B cell (primary cell): Measurements from ENCODE around the gene STAG1. TPM values are rescaled to one million over a fixed set of nuclear protein-coding genes. Genes with fewer than 3 reads are reported as not detected.

Source experiments
- ATAC-seq: fragments of 200-7000 bp; cut with Tn5 transposase; one replicate; pipeline ENCODE4 v1.10.0; 2021; ENCODE audit warnings: low read depth, mild to moderate bottlenecking, moderate number of reproducible peaks, moderate library complexity
- CTCF ChIA-PET: fragments of 350-600 bp; sonication (Branson Sonifier 250); formaldehyde crosslinking; loops from one replicate; lab custom pipeline; 2021; ENCODE audit warnings: antibody characterized with exemption, inconsistent platforms; lab: Charles Lee
- POLR2A ChIA-PET: fragments of 350-600 bp; sonication (Branson Sonifier 250); formaldehyde crosslinking; loops from one replicate; lab custom pipeline; 2021; ENCODE audit warnings: antibody characterized with exemption; lab: Charles Lee
- DNase-seq: peaks from one replicate; pipeline ENCODE4 v3.0.0; 2013
- H2AFZ ChIP-seq: 2 replicates; pipeline ENCODE4 v1.6.1; 2012; ENCODE audit warnings: mild to moderate bottlenecking, low read depth, low read length; ENCODE audit not compliant: insufficient read depth, poor library complexity, severe bottlenecking
- H3K27ac ChIP-seq, 2 donors: 1 replicate in 1 of 2; 2 replicates in 1 of 2; pipeline ENCODE4 v1.5.1; 2012 to 2013; ENCODE audit warnings: low read length in 2 of 2, mild to moderate bottlenecking in 2 of 2, moderate library complexity in 1 of 2
- H3K27me3 ChIP-seq, 4 experiments: fragments of 200-600 bp in 1 of 4; sonication (generic) in 1 of 4; replicated peaks in 1 of 4; 1 replicate in 2 of 4; 2 replicates in 2 of 4; pipeline versions ENCODE4 v1.6.1 to v1.7.0; 2013 to 2016; ENCODE audit warnings: low read length in 3 of 4, mild to moderate bottlenecking in 2 of 4, mixed read lengths in 1 of 4, moderate library complexity in 1 of 4; ENCODE audit not compliant: insufficient read depth in 4 of 4, control insufficient read depth in 3 of 4; ENCODE audit errors: control extremely low read depth in 1 of 4
- H3K36me3 ChIP-seq, 2 experiments: replicated peaks in 1 of 2; 1 replicate in 1 of 2; 2 replicates in 1 of 2; pipeline versions ENCODE4 v1.6.1 to v1.7.1; 2013; ENCODE audit warnings: low read length in 1 of 2; ENCODE audit not compliant: insufficient read depth in 2 of 2, control insufficient read depth in 1 of 2; ENCODE audit errors: control extremely low read depth in 1 of 2, extremely low read depth in 1 of 2
- H3K4me1 ChIP-seq, 2 donors: fragments of 200-600 bp in 1 of 2; sonication (generic) in 1 of 2; 1 replicate in 1 of 2; 2 replicates in 1 of 2; pipeline versions ENCODE4 v1.5.1 to v1.6.1; 2013 to 2017; ENCODE audit warnings: low read length in 2 of 2; ENCODE audit not compliant: control insufficient read depth in 2 of 2, insufficient read depth in 2 of 2
- H3K4me2 ChIP-seq: replicated peaks from 2 replicates; pipeline ENCODE3; 2012; ENCODE audit warnings: mild to moderate bottlenecking, low read depth, low read length; ENCODE audit not compliant: poor library complexity, severe bottlenecking
- H3K4me3 ChIP-seq, 5 experiments: fragments of 200-600 bp in 1 of 5; sonication (generic) in 1 of 5; 1 replicate in 3 of 5; 2 replicates in 2 of 5; pipeline versions ENCODE4 v1.5.1 to v1.7.0; 2011 to 2016; ENCODE audit warnings: low read length in 4 of 5, mild to moderate bottlenecking in 4 of 5, low read depth in 2 of 5, control low read depth in 1 of 5, moderate library complexity in 1 of 5; ENCODE audit not compliant: insufficient read depth in 1 of 5; ENCODE audit errors: control extremely low read depth in 1 of 5, extremely low read depth in 1 of 5
- H3K79me2 ChIP-seq: fragments of 200-600 bp; sonication (generic); one replicate; pipeline ENCODE4 v1.6.0; 2016; ENCODE audit warnings: low read length; ENCODE audit not compliant: control insufficient read depth, insufficient read depth
- H3K9ac ChIP-seq: fragments of 200-600 bp; sonication (generic); 2 replicates; pipeline ENCODE4 v1.6.1; 2017; ENCODE audit warnings: mild to moderate bottlenecking, low read length, moderate library complexity
- H3K9me3 ChIP-seq, 3 donors: one replicate each; pipeline versions ENCODE4 v1.6.1 to v1.7.1; 2013; ENCODE audit warnings: low read length in 2 of 3; ENCODE audit not compliant: control insufficient read depth in 2 of 3, insufficient read depth in 1 of 3; ENCODE audit errors: control extremely low read depth in 1 of 3
- H4K20me1 ChIP-seq: 2 replicates; pipeline ENCODE4 v1.6.0; 2012; ENCODE audit warnings: mild to moderate bottlenecking, low read length; ENCODE audit not compliant: insufficient read depth, control insufficient read depth, poor library complexity, severe bottlenecking
- H3K27ac Mint-ChIP-seq: one replicate; pipeline ENCODE4 v1.8.0; 2021; ENCODE audit warnings: mixed read lengths
- H3K27me3 Mint-ChIP-seq: one replicate; pipeline ENCODE4 v1.8.0; 2021; ENCODE audit warnings: mixed read lengths
- H3K4me1 Mint-ChIP-seq: one replicate; pipeline ENCODE4 v1.8.0; 2021; ENCODE audit warnings: mixed read lengths
- H3K4me3 Mint-ChIP-seq: one replicate; pipeline ENCODE4 v1.8.0; 2021; ENCODE audit warnings: mixed read lengths
- H3K9me3 Mint-ChIP-seq: one replicate; pipeline ENCODE4 v1.8.0; 2022; ENCODE audit warnings: mixed read lengths; ENCODE audit not compliant: insufficient read depth
- CTCF ChIP-seq: fragments of 200-600 bp; IDR thresholded peaks from one replicate; pipeline ENCODE4 v1.8.0; 2022; ENCODE audit warnings: antibody characterized with exemption, mild to moderate bottlenecking
- EZH2 ChIP-seq: IDR thresholded peaks from 2 replicates; pipeline ENCODE4 v1.6.1; 2012; ENCODE audit warnings: borderline replicate concordance, low read depth, mild to moderate bottlenecking, moderate library complexity, low read length; ENCODE audit not compliant: insufficient read depth, poor library complexity, severe bottlenecking
- WGBS: methylation state at CpG from one replicate; pipeline ENCODE4 v1.1.5; 2013; ENCODE audit warnings: missing lambda C conversion rate; ENCODE audit not compliant: insufficient coverage; 5-methylcytosine and 5-hydroxymethylcytosine counted together
- intact Hi-C: fragments of 100-400 bp; cut with micrococcal nuclease; formaldehyde crosslinking; loops from one replicate; pipeline ENCODE4 v1.10.0; 2022
- polyA plus RNA-seq: library from polyadenylated mRNA; depleted of rRNA; stranded (reverse); fragments of >200 nt; gene quantifications from 2 replicates; pipeline ENCODE4 v1.2.3, GENCODE V29; 2012
- total RNA-seq, 2 donors: library from RNA; stranded (reverse); fragments of 120-200 nt in 1 of 2; gene quantifications; 1 replicate in 1 of 2; 2 replicates in 1 of 2; pipeline versions ENCODE4 v1.2.3 to v1.2.4, GENCODE V29; 2013 to 2022

The STAG1 gene
- total and polyA plus RNA-seq, 2 donors (not counting 1 experiment from before 2014, with no cell fraction given) = 9.2 to 77.0 TPM

- no peaks in the 10 kb centered on the region for H3K9me3 Mint-ChIP-seq
- H3K4me1 ChIP-seq = no peaks in the 10 kb centered on the region
- H3K27me3 Mint-ChIP-seq = no peaks in the 10 kb centered on the region
- no peak for TF ChIP-seq EZH2
- no peak for TF ChIP-seq CTCF
- no peak for DNase-seq
- no peak overlapping the region for H2AFZ ChIP-seq
- H4K20me1 ChIP-seq = no peaks in the 10 kb centered on the region
- no peak overlapping the region for H3K27ac Mint-ChIP-seq
- 100% methylated on average over 2 of the region's 3 CpGs for WGBS
- no peaks in the 10 kb centered on the region for H3K27me3 ChIP-seq
- no peak overlapping the region for H3K4me2 ChIP-seq
- no peaks in the 10 kb centered on the region for H3K79me2 ChIP-seq
- no peak overlapping the region for H3K27ac ChIP-seq
- no peak for ATAC-seq
- no peak overlapping the region for H3K9ac ChIP-seq
- no peak overlapping the region for H3K4me3 ChIP-seq
- no peaks in the 10 kb centered on the region for H3K4me1 Mint-ChIP-seq
- CTCF ChIA-PET = no interaction called here
- peaks cover 9 to 39% of the 10 kb centered on the region in 2 experiments for H3K36me3 ChIP-seq
- intact Hi-C loops = no loop called here
- no peaks in the 10 kb centered on the region for H3K9me3 ChIP-seq
- POLR2A ChIA-PET = no interaction called here
- no peak overlapping the region for H3K4me3 Mint-ChIP-seq
These were observed 307.6 kb downstream of the STAG1 start for GRCh38 chr3:136444581-136444980.

- Mint-ChIP-seq H3K27me3 (no peaks in the 10 kb centered on the region), H3K27ac (no peak overlapping the region), H3K9me3 (no peaks in the 10 kb centered on the region), H3K4me3 (no peak overlapping the region), H3K4me1 (no peaks in the 10 kb centered on the region)
- ATAC-seq = no peak
- no peak overlapping the region for H3K4me2 ChIP-seq
- no peak for DNase-seq
- H2AFZ ChIP-seq = no peak overlapping the region
- H3K4me1 ChIP-seq = no peaks in the 10 kb centered on the region
- H3K4me3 ChIP-seq = no peak overlapping the region
- ChIA-PET POLR2A (no interaction called here), CTCF (interaction anchor here (0.7 to 1.2 kb wide), 3 partner anchors 45 to 363 kb away, joined by 3 read pairs; no protein-coding TSS in a partner anchor)
- H3K79me2 ChIP-seq = no peaks in the 10 kb centered on the region
- H3K27me3 ChIP-seq = no peaks in the 10 kb centered on the region
- H3K36me3 ChIP-seq = peaks cover 5 to 18% of the 10 kb centered on the region in 2 experiments
- no peaks in the 10 kb centered on the region for H3K9me3 ChIP-seq
- no peak overlapping the region for H3K9ac ChIP-seq
- no peaks in the 10 kb centered on the region for H4K20me1 ChIP-seq
- WGBS = no CpG with 5 or more reads among the region's 2 CpGs
- intact Hi-C loops = no loop called here
- H3K27ac ChIP-seq = no peak overlapping the region
- TF ChIP-seq EZH2 (no peak), CTCF (no peak)
These were observed 315.1 kb downstream of the STAG1 start for GRCh38 chr3:136437043-136437442.
